ENCODE data around the gene CERS2. TPM values are rescaled to one million over a fixed set of nuclear protein-coding genes. Genes with fewer than 3 reads are reported as not detected.
A peak's percentile ranks its signal among the peaks of the same experiment; 100 is the strongest.

CERS2 gene
- total and polyA plus RNA-seq, 2 of the 13 experiments (the other 11 are each of a cell fraction or from before 2014, with no cell fraction given) = 269 to 298 TPM

DNA sequence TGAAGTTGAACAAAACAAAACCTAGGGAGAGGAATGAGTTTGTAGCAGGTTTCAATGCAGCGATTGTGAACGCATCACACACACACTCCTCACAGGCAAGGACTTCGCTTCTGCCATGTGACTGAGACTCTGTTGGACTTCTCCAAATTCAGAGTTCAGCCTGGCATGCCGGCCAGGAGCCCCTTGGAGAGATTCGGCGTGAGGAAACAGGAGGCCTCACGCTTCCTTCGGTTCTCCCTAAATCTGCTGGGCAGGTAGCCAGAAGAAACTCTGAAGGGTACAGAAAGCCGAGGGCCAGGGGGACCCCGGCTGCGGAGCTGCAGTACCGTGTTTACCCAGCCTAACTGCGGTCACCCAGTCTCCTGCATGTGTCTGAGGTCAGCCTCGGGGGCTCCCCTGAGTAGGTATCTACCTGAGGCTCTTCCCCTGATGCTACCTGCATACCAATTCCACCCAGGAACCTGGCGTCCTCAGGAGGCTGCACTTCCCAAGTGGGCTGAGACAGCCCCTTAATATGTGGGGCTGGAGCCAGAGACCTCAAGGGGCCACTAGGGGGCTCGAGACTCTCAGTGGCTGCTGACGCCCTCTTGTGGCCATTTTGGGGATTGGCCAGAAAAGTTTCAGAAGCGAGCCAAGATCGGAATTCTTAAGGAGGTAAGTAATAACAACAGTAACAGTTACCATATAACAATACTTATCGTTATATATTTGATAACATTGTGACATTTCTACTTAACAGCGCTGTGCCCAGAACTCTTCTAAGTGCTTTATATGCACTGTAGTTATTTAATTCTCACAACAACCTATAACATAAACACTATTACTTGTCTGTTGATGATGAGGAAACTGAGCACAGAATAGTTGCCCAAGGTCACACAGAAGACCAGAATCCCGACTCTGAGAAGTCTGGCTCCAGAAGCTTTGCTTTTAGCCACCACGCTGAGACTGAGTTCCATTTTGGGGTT is 4.7 kb upstream of the CERS2 start (continued):
- TF ChIP-seq SRY (CRISPR knock-in tag; IDR thresholded peaks at IDR 0.05) (0 out of 2 replicates have a peak, but pooled peaks have one; percentile 49), ZNF616 (CRISPR knock-in tag; IDR thresholded peaks at IDR 0.05; ENCODE audit: low read depth) (no peak), ZNF460 (CRISPR knock-in tag; IDR thresholded peaks at IDR 0.05; ENCODE audit: borderline replicate concordance) (no peak), PTBP1 (IDR thresholded peaks at IDR 0.05; ENCODE audit: low read depth, low read length, poor library complexity, severe bottlenecking) (no peak), ZNF451 (CRISPR knock-in tag; IDR thresholded peaks at IDR 0.05) (no peak), SMARCC2 (IDR thresholded peaks at IDR 0.05) (no peak), ZNF598 (CRISPR knock-in tag; IDR thresholded peaks at IDR 0.05; ENCODE audit: borderline replicate concordance) (no peak), TBX2 (CRISPR knock-in tag; IDR thresholded peaks at IDR 0.05; ENCODE audit: borderline replicate concordance) (no peak), ZSCAN31 (CRISPR knock-in tag; IDR thresholded peaks at IDR 0.05; ENCODE audit: low read depth) (no peak), GTF2F1 (IDR thresholded peaks at IDR 0.05; ENCODE audit: low read length) (no peak), TEAD3 (CRISPR knock-in tag; optimal IDR thresholded peaks at IDR 0.05; ENCODE audit: borderline replicate concordance) (peak; percentile 50), ZNF563 (CRISPR knock-in tag; IDR thresholded peaks at IDR 0.05) (no peak), ZNF260 (CRISPR knock-in tag; IDR thresholded peaks at IDR 0.05; ENCODE audit: borderline replicate concordance, low read depth) (no peak), HNF4G (IDR thresholded peaks at IDR 0.05; ENCODE audit: borderline replicate concordance, low read depth, low read length) (no peak), HNF4G (CRISPR knock-in tag; IDR thresholded peaks at IDR 0.05; ENCODE audit: borderline replicate concordance, low read depth) (no peak), ZNF775 (CRISPR knock-in tag; IDR thresholded peaks at IDR 0.05; ENCODE audit: borderline replicate concordance) (no peak), JUND (CRISPR knock-in tag; IDR thresholded peaks at IDR 0.05) (no peak), HHEX (CRISPR knock-in tag; IDR thresholded peaks at IDR 0.05) (no peak), ZNF878 (CRISPR knock-in tag; IDR thresholded peaks at IDR 0.05) (no peak), RARG (CRISPR knock-in tag; IDR thresholded peaks at IDR 0.05; ENCODE audit: low read depth) (no peak), ZNF629 (CRISPR knock-in tag; conservative IDR thresholded peaks at IDR 0.05) (no peak), MAF1 (CRISPR knock-in tag; IDR thresholded peaks at IDR 0.05; ENCODE audit: borderline replicate concordance) (0 out of 2 replicates have a peak, but pooled peaks have one; percentile 59)
- TF ChIP-seq, protein P1, sequence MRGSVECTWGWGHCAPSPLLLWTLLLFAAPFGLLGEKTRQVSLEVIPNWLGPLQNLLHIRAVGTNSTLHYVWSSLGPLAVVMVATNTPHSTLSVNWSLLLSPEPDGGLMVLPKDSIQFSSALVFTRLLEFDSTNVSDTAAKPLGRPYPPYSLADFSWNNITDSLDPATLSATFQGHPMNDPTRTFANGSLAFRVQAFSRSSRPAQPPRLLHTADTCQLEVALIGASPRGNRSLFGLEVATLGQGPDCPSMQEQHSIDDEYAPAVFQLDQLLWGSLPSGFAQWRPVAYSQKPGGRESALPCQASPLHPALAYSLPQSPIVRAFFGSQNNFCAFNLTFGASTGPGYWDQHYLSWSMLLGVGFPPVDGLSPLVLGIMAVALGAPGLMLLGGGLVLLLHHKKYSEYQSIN (CRISPR knock-in tag; IDR thresholded peaks at IDR 0.05; ENCODE audit: borderline replicate concordance) = no peak
- TF ChIP-seq, protein P2, sequence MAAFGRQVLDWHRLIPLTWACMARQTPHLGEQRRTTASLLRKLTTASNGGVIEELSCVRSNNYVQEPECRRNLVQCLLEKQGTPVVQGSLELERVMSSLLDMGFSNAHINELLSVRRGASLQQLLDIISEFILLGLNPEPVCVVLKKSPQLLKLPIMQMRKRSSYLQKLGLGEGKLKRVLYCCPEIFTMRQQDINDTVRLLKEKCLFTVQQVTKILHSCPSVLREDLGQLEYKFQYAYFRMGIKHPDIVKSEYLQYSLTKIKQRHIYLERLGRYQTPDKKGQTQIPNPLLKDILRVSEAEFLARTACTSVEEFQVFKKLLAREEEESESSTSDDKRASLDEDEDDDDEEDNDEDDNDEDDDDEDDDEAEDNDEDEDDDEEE (CRISPR knock-in tag; IDR thresholded peaks at IDR 0.05) = no peak
- TF ChIP-seq, protein P3, sequence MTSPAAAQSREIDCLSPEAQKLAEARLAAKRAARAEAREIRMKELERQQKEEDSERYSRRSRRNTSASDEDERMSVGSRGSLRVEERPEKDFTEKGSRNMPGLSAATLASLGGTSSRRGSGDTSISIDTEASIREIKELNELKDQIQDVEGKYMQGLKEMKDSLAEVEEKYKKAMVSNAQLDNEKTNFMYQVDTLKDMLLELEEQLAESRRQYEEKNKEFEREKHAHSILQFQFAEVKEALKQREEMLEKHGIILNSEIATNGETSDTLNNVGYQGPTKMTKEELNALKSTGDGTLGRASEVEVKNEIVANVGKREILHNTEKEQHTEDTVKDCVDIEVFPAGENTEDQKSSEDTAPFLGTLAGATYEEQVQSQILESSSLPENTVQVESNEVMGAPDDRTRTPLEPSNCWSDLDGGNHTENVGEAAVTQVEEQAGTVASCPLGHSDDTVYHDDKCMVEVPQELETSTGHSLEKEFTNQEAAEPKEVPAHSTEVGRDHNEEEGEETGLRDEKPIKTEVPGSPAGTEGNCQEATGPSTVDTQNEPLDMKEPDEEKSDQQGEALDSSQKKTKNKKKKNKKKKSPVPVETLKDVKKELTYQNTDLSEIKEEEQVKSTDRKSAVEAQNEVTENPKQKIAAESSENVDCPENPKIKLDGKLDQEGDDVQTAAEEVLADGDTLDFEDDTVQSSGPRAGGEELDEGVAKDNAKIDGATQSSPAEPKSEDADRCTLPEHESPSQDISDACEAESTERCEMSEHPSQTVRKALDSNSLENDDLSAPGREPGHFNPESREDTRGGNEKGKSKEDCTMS (CRISPR knock-in tag; conservative IDR thresholded peaks at IDR 0.05) = 0 out of 2 replicates have a peak, but pooled peaks have one; percentile 52
